GM12875 (cell line): ENCODE data around the gene WDR87.

Experiments
- H3K4me3 ChIP-seq: one replicate; pipeline ENCODE4 v1.5.1; 2011; ENCODE audit warnings: low read depth, low read length, control low read depth
- CTCF ChIP-seq: IDR thresholded peaks from 2 replicates; pipeline ENCODE4 v1.5.1; 2011; ENCODE audit warnings: low read depth, mild to moderate bottlenecking, control low read depth, inconsistent platforms, low read length, moderate library complexity, borderline replicate concordance; ENCODE audit not compliant: insufficient read depth

Gene WDR87

GRCh38 chr19:37950471-37951175 lies 44.2 kb upstream of the WDR87 start:
- no peak for TF ChIP-seq CTCF
- no peak overlapping the region for H3K4me3 ChIP-seq

GRCh38 chr19:37948362-37948761 lies 42.0 kb upstream of the WDR87 start:
- H3K4me3 ChIP-seq = no peak overlapping the region
- no peak for TF ChIP-seq CTCF

GRCh38 chr19:37947778-37948177 lies 41.4 kb upstream of the WDR87 start:
- TF ChIP-seq CTCF = no peak

GRCh38 chr19:37946132-37946531 lies 39.7 kb upstream of the WDR87 start:
- TF ChIP-seq CTCF = no peak
- H3K4me3 ChIP-seq = no peak overlapping the region

More at GRCh38 chr19:37947778-37948177, 41.4 kb upstream of the WDR87 start:
- H3K4me3 ChIP-seq = no peak overlapping the region

GRCh38 chr19:37943480-37943879 lies 37.1 kb upstream of the WDR87 start:
- H3K4me3 ChIP-seq = no peak overlapping the region
- TF ChIP-seq CTCF = no peak

GRCh38 chr19:37942516-37942902 lies 36.1 kb upstream of the WDR87 start:
- H3K4me3 ChIP-seq = no peak overlapping the region
- TF ChIP-seq CTCF = no peak

GRCh38 chr19:37941782-37942515 lies 35.6 kb upstream of the WDR87 start:
- no peak for TF ChIP-seq CTCF

More at GRCh38 chr19:37941782-37942515, 35.6 kb upstream of the WDR87 start:
- H3K4me3 ChIP-seq = no peak overlapping the region
